GM23338 (cell line): ENCODE results near the gene FAM163A.

Source experiments
- CREB1 ChIP-seq: fragments of 250-450 bp; sonication (Bioruptor Pico); IDR thresholded peaks from 2 replicates; pipeline ENCODE4 v1.5.0; 2020; ENCODE audit warnings: low read depth, mild to moderate bottlenecking, moderate library complexity
- CTCF ChIP-seq, 2 experiments: fragments of 200-600 bp in 1 of 2; sonication (generic) in 1 of 2; conservative IDR thresholded peaks; 2 replicates each; pipeline versions ENCODE4 v1.5.1 to v1.6.1; 2016 to 2017; ENCODE audit warnings: antibody characterized with exemption in 2 of 2, low read depth in 2 of 2, mild to moderate bottlenecking in 2 of 2, moderate library complexity in 1 of 2
- EZH2 ChIP-seq: fragments of 200-600 bp; sonication (generic); IDR thresholded peaks from one replicate; pipeline ENCODE4 v1.8.0; 2017; ENCODE audit warnings: antibody characterized with exemption, mild to moderate bottlenecking, low read depth; ENCODE audit not compliant: unreplicated experiment
- EZH2phosphoT487 ChIP-seq: fragments of 200-600 bp; sonication (generic); IDR thresholded peaks from one replicate; pipeline ENCODE4 v1.8.1; 2018; ENCODE audit warnings: antibody characterized with exemption; ENCODE audit not compliant: unreplicated experiment
- NANOG ChIP-seq: IDR thresholded peaks from 2 replicates; pipeline ENCODE4 v1.6.1; 2016; ENCODE audit warnings: antibody characterized with exemption, borderline replicate concordance
- POLR2AphosphoS5 ChIP-seq: IDR thresholded peaks from 2 replicates; pipeline ENCODE4 v1.6.1; 2016; ENCODE audit warnings: antibody characterized with exemption, low read depth
- REST ChIP-seq: IDR thresholded peaks from one replicate; pipeline ENCODE4 v1.6.1; 2018; ENCODE audit warnings: antibody characterized with exemption; ENCODE audit not compliant: unreplicated experiment
- ZNF331 ChIP-seq: fragments of 250-450 bp; sonication (Bioruptor Pico); IDR thresholded peaks from 2 replicates; pipeline ENCODE4 v1.5.0; 2020; ENCODE audit warnings: low read depth, mild to moderate bottlenecking, moderate library complexity
- ZNF462 ChIP-seq: fragments of 250-450 bp; sonication (Bioruptor Pico); IDR thresholded peaks from 2 replicates; pipeline ENCODE4 v1.5.0; 2020; ENCODE audit warnings: mild to moderate bottlenecking, moderate library complexity

GRCh38 chr1:179816196-179816960 lies 73.3 kb downstream of the FAM163A start:
- peak in 1 of 2 experiments; percentile 13; a peak in 1 of 4 replicates for TF ChIP-seq CTCF (conservative IDR thresholded peaks at IDR 0.05; ENCODE audit: low read depth in 2 of 2)
- TF ChIP-seq POLR2AphosphoS5, result no peak
- TF ChIP-seq ZNF331, result no peak
- no peak for TF ChIP-seq CREB1 (CRISPR knock-in tag)
- no peak for TF ChIP-seq NANOG
- no peak for TF ChIP-seq ZNF462 (CRISPR knock-in tag)
- no peak for TF ChIP-seq EZH2phosphoT487
- no peak for TF ChIP-seq EZH2
- no peak for TF ChIP-seq REST
